SH-SY5Y (cell line): ENCODE measurements around the gene TAS1R1.

Source experiments
- GATA2 ChIP-seq: IDR thresholded peaks from 2 replicates; pipeline ENCODE4 v1.6.1; 2011; ENCODE audit warnings: mild to moderate bottlenecking, low read depth, low read length
- GATA3 ChIP-seq: IDR thresholded peaks from 2 replicates; pipeline ENCODE4 v1.6.1; 2011; ENCODE audit warnings: low read depth, mild to moderate bottlenecking, low read length, moderate library complexity

DNA sequence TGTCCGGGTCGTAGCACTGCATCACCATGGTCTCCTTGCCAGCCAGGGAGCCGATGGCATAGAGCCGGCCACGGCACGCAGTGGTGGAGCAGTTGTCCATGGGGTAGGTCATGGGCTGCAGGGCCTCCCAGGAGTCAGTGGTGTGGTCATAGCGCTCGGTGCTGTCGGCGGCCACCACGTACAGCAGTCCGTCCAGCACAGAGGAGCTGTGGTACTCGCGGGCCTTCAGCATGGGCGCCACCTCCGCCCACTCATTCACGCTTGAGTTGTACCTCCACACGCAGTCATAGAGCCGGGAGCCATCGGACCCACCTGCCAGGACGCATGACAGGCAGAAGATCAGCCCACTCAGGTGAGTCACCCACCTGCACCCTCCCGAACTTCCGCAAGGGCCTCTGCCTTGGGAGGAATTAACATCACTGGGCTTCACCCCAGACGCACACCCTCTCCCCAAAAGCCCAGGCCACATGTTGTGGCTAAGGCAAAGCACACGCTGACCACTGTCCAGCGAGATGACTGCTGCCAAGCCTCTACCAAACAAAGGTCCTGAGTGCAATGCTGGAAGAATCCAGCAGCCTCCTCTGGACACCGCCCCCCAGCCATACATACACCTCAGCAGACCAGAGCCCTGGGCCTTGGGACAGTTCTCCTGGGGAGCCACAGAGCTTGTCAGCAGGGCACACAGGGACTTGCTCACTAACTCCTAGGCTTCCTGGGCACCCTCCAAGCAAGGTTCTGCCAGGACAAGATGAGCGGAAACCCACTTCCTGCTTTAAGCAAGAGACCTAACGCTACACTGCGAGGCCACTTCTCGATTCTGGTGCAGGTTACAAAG, 44.3 kb downstream of the TAS1R1 start:
- TF ChIP-seq GATA3 (no peak), GATA2 (no peak)
